Activated CD4-positive, alpha-beta memory T cell treated with anti-CD3 and anti-CD28 coated beads, Interleukin-2, amount 10 ng/mL, durations not matched to agents 7 days and 5 days (primary cell): ENCODE results near the gene BNIP5. TPM values are rescaled to one million over a fixed set of nuclear protein-coding genes. Genes with fewer than 3 reads are reported as not detected.

ENCODE experiments used
- CTCF ChIA-PET: fragments of 350-600 bp; sonication (Branson Sonifier 250); formaldehyde crosslinking; loops from one replicate; lab custom pipeline; 2021; ENCODE audit warnings: antibody characterized with exemption, inconsistent platforms; lab: Charles Lee
- POLR2A ChIA-PET: fragments of 350-600 bp; sonication (Branson Sonifier 250); formaldehyde crosslinking; loops from one replicate; lab custom pipeline; 2021; ENCODE audit warnings: antibody characterized with exemption; lab: Charles Lee
- DNase-seq: peaks from one replicate; pipeline ENCODE4 v3.0.0-alpha.2; 2020
- H3K27ac Mint-ChIP-seq: one replicate; pipeline ENCODE4 v1.8.0; 2021; ENCODE audit warnings: mild to moderate bottlenecking, mixed read lengths
- H3K27me3 Mint-ChIP-seq: one replicate; pipeline ENCODE4 v1.8.0; 2021; ENCODE audit warnings: mixed read lengths
- H3K36me3 Mint-ChIP-seq: one replicate; pipeline ENCODE4 v1.8.0; 2021; ENCODE audit warnings: low read depth, mixed read lengths
- H3K4me1 Mint-ChIP-seq: one replicate; pipeline ENCODE4 v1.8.0; 2021; ENCODE audit warnings: mixed read lengths
- H3K4me3 Mint-ChIP-seq: one replicate; pipeline ENCODE4 v1.8.0; 2021; ENCODE audit warnings: mild to moderate bottlenecking, mixed read lengths
- H3K9me3 Mint-ChIP-seq: one replicate; pipeline ENCODE4 v1.8.0; 2021; ENCODE audit warnings: mixed read lengths
- total RNA-seq, 2 experiments: library from RNA; stranded (reverse); gene quantifications; one replicate each; pipeline ENCODE4 v1.2.3, GENCODE V29; 2021

Gene BNIP5
- total RNA-seq, 2 experiments from 2014 or later, result not detected

DNA sequence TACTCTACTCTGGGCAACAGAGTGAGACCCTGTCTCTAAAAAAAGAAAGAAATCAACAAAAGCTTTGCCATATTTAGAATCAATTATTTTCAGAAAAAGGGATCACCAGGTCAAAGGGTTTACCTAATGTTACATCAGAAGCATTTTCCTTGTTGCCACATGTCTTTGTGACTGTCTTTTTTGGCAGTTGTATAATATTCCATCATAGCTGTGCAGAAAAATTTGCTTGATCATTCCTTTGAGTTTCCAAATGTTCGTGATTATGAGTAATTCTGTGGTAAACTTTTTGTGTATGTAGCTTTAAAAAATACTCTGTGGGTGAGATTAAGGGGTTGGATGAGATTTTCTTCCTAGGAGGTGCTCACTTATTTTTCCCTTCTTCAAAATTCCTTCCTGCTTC is 40.4 kb downstream of the BNIP5 start:
- Mint-ChIP-seq H3K4me1 (peaks cover under 1% of the 10 kb centered on the region), H3K36me3 (no peaks in the 10 kb centered on the region), H3K27me3 (peaks cover 11% of the 10 kb centered on the region), H3K27ac (no peak overlapping the region), H3K4me3 (no peak overlapping the region), H3K9me3 (no peaks in the 10 kb centered on the region)
- DNase-seq, result no peak
- CTCF ChIA-PET, result interaction anchor here (0.9 to 1.3 kb wide), 3 partner anchors 21 to 64 kb away, joined by 3 to 4 read pairs (median 4); no protein-coding TSS in a partner anchor
- POLR2A ChIA-PET, result no interaction called here

DNA sequence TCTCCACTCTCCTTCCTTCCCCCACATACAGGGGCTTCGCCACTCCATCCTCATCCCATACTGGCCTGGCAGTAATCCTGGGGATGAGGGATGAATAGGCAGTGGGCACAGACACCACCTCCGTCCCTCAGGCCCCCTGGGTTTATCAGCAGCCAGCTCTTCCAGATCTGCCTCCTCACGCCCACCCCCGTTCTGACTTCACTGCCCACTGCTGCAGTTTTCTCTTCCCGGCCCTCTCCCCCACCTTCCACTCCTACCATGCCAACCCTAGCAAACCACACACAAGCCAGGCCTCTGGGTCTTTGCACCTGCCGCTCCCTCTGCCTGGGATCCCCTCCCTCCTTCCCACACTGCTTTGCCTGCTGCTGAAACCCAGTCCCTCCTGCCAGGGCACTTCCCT is 44.5 kb downstream of the BNIP5 start:
- CTCF ChIA-PET, result no interaction called here
- no peak for DNase-seq
- Mint-ChIP-seq H3K4me1 (peaks cover 9% of the 10 kb centered on the region), H3K36me3 (no peaks in the 10 kb centered on the region), H3K27me3 (no peaks in the 10 kb centered on the region), H3K4me3 (no peak overlapping the region), H3K9me3 (no peaks in the 10 kb centered on the region), H3K27ac (no peak overlapping the region)
- POLR2A ChIA-PET, result no interaction called here

DNA sequence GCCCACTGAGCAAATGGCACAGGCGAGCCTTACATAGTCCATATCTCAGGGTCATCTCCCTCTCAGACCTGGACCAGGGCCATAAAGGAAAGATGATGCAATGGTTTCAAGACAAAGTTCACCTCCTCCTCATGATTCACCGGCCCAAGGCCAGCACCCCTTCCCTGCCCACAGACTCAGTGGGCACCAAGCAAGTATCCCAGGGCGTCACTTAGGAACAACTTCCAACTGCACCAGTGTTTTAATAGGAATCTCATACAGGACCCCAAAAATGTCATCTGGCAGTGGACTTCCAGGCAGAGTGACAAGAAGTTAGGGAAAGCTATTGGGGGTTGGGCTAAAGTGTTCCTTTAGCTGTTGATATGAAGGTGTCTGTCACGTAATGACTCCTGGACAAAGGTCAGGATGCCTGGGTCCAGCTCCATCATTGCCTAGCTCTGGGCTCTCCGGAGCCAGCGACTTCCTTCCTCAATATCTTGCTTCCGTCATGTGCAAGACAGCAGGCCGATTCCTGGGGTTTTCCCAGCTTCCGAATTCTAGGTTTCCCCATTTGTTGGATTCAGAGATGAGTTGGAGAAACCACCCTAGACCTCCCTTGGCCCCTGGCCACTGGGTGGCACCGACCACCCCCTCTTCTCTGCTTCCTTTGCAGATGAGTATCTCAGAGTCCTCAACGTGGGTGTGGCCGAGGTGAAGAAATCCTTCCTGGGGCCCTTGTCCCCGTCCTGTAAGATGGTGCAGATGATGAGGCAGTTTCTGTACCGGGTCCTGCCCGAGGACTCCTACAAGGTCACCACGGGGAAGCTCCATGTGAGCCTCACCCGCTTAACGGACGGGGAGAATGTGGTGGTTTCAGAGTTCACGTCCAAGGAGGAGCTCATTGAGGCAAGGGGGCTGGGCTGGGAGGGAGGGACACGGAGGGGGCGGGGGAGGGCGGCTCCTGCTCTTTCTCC is 45.7 kb downstream of the BNIP5 start:
- Mint-ChIP-seq H3K9me3 (no peaks in the 10 kb centered on the region), H3K4me3 (no peak overlapping the region), H3K27ac (no peak overlapping the region), H3K27me3 (peaks cover 7% of the 10 kb centered on the region), H3K4me1 (peaks cover 9% of the 10 kb centered on the region), H3K36me3 (no peaks in the 10 kb centered on the region)
- no peak for DNase-seq
- POLR2A ChIA-PET, result no interaction called here
- CTCF ChIA-PET, result interaction anchor here (0.8 kb wide), 1 partner anchor 11 kb away, joined by 3 read pairs; no protein-coding TSS in a partner anchor

DNA sequence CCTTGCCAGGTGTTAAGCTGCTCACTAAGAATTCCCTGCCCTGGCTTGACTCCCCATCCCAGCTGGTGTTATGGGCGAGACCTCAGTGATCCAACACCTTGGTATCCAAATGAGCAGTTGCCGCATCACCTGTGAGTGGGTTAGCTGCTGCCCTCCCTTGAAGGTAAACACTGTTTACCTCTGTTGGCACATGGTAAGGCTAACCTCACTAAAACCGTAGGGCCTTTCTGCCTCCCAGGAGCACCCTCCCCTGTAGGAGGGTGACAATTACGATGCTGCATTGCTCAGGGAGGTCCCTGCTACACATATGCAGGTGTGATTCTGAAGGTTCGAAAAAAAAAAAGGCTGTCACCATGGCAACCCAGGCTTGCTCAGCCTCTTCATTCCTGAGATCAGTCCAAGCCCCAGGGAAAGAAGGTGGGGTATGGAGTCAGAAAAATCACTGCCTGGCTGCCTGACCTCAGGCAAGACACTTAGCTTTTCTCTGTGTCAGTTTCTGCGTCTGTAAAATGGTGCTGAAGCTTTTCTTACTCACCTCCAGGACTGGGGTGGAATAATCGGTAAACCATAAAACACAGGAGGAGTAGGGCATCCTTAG is 47.3 kb downstream of the BNIP5 start:
- peaks cover 19% of the 10 kb centered on the region for H3K27me3 Mint-ChIP-seq
- no peak for DNase-seq
- CTCF ChIA-PET, result interaction anchor here (0.9 to 4.2 kb wide), 2 partner anchors 13 to 52 kb away, joined by 5 to 11 read pairs; no protein-coding TSS in a partner anchor
- POLR2A ChIA-PET, result no interaction called here
- no peak overlapping the region for H3K4me3 Mint-ChIP-seq
- no peaks in the 10 kb centered on the region for H3K36me3 Mint-ChIP-seq
- no peak overlapping the region for H3K27ac Mint-ChIP-seq
- H3K4me1 Mint-ChIP-seq, result peaks cover 9% of the 10 kb centered on the region
- no peaks in the 10 kb centered on the region for H3K9me3 Mint-ChIP-seq

DNA sequence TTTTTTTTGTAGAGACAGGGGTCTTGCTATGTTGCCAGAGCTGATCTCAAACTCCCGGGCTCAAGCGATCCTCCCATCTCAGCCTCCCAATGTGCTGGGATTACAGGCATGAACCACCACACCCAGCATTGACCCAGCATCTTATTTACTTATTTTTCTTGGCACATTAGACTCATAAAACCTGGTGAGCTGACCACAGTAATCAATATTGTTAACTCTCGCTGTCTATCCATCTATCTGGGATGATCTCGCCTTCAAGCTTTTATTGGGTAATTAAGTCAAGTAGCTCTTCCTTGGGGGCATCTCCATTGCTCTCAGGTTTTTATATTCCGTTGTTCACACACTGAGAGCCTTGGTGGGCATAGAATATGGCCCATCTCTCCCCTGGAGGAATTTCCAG is 49.8 kb downstream of the BNIP5 start:
- Mint-ChIP-seq H3K4me3 (no peak overlapping the region), H3K27me3 (peaks cover 33% of the 10 kb centered on the region), H3K9me3 (no peaks in the 10 kb centered on the region), H3K27ac (no peak overlapping the region), H3K36me3 (no peaks in the 10 kb centered on the region), H3K4me1 (peaks cover 9% of the 10 kb centered on the region)
- ChIA-PET CTCF (interaction anchor here (4.2 kb wide), 1 partner anchor 16 kb away, joined by 11 read pairs; no protein-coding TSS in a partner anchor), POLR2A (no interaction called here)
- DNase-seq, result no peak

DNA sequence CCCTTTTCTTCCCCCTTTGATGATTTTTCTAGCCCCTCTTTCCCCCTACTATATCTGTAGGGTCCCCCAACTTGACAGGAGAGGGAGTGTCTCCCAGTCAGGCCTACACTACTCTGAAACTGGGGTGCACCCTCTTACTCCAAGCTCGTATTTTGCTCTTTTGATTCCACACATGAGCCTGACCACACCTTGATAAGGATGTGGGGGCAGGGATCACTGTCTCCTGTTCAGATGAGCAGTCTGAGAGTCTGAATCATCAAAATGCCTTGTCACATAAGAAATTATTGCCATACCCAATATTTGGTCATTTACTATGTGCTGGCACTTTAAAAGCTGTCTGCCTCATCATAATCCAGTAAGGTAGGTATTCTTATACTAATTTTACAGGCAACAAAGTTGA is 50.9 kb downstream of the BNIP5 start:
- POLR2A ChIA-PET, result no interaction called here
- no peak overlapping the region for H3K27ac Mint-ChIP-seq
- peaks cover 43% of the 10 kb centered on the region for H3K27me3 Mint-ChIP-seq
- H3K9me3 Mint-ChIP-seq, result no peaks in the 10 kb centered on the region
- peaks cover 6% of the 10 kb centered on the region for H3K4me1 Mint-ChIP-seq
- DNase-seq, result no peak
- no peak overlapping the region for H3K4me3 Mint-ChIP-seq
- H3K36me3 Mint-ChIP-seq, result no peaks in the 10 kb centered on the region
- CTCF ChIA-PET, result interaction anchor here (4.2 kb wide), 1 partner anchor 17 kb away, joined by 11 read pairs; no protein-coding TSS in a partner anchor

DNA sequence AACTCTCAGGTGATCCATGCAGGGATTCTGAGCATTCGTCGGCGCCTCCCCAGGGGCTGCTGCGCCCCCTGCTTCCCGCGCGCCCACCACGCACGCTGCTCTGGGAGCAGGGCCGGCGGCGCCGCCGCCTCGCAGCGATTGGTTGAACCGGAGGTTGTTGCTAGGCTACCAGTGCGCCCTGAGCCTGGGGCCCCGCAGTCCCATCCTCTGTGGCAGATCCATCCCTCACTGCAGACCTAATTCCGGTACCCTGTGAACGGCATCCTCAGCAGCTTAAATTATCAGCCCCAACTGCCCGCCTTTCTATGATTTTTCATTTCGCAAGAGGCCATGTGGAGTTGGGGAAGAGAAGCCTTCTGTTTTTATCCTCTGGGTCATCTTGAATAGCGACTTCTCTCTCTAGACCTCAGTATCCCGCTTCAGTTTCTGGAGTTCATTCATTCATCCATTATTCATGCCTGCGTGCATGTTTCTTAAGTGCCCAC is 51.5 kb downstream of the BNIP5 start:
- Mint-ChIP-seq H3K9me3 (no peaks in the 10 kb centered on the region), H3K4me3 (no peak overlapping the region), H3K4me1 (peaks cover 6% of the 10 kb centered on the region), H3K27me3 (peaks cover 47% of the 10 kb centered on the region), H3K27ac (no peak overlapping the region), H3K36me3 (no peaks in the 10 kb centered on the region)
- CTCF ChIA-PET, result interaction anchor here (1.3 kb wide), 1 partner anchor 56 kb away, joined by 3 read pairs; no protein-coding TSS in a partner anchor
- no peak for DNase-seq
- POLR2A ChIA-PET, result no interaction called here

DNA sequence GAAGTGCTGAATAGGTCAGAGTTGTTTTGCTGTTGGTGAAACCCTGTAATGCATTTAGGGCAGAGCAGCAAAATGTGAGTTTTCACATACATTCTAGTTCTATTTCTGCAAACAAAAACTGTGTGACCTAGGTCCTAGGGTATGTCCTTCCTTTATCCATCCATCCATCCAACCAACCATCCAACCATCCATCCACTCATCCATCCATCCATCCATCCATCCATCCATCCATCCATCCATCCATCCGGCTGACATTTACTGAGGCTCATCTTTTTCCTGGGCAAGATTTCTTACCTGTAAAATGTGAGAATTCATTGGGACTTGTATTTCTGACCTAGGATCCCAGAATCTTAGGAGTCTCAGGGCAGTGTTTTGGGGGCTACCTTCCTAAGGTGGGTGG is 52.3 kb downstream of the BNIP5 start:
- POLR2A ChIA-PET, result no interaction called here
- Mint-ChIP-seq H3K9me3 (no peaks in the 10 kb centered on the region), H3K4me3 (no peak overlapping the region), H3K27ac (no peak overlapping the region), H3K36me3 (no peaks in the 10 kb centered on the region), H3K4me1 (peaks cover 6% of the 10 kb centered on the region), H3K27me3 (peaks cover 52% of the 10 kb centered on the region)
- CTCF ChIA-PET, result interaction anchor here (1.3 kb wide), 1 partner anchor 57 kb away, joined by 3 read pairs; no protein-coding TSS in a partner anchor
- no peak for DNase-seq

DNA sequence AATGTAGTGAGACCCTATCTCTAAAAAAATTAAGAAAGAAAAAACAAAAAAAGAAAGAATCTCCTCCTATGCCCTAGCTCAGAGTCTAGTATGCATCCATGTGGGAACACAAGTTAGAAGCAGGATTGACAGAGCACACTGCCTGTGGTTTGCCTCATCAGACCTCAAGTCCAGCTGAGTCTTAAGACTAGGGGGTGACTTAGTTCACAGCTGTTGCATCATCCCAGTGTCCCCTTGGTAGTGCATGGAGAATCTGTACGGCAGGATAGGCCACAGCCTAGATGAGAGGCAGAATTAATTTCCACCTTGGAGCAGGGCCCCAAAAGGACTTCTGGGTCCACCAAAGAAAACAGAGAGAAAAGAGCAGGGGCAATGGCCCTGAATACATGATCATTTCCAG is 53.1 kb downstream of the BNIP5 start:
- ChIA-PET POLR2A (no interaction called here), CTCF (no interaction called here)
- H3K9me3 Mint-ChIP-seq, result no peaks in the 10 kb centered on the region
- no peaks in the 10 kb centered on the region for H3K36me3 Mint-ChIP-seq
- no peak for DNase-seq
- H3K27ac Mint-ChIP-seq, result no peak overlapping the region
- H3K4me1 Mint-ChIP-seq, result peaks cover 6% of the 10 kb centered on the region
- peaks cover 59% of the 10 kb centered on the region for H3K27me3 Mint-ChIP-seq
- no peak overlapping the region for H3K4me3 Mint-ChIP-seq

DNA sequence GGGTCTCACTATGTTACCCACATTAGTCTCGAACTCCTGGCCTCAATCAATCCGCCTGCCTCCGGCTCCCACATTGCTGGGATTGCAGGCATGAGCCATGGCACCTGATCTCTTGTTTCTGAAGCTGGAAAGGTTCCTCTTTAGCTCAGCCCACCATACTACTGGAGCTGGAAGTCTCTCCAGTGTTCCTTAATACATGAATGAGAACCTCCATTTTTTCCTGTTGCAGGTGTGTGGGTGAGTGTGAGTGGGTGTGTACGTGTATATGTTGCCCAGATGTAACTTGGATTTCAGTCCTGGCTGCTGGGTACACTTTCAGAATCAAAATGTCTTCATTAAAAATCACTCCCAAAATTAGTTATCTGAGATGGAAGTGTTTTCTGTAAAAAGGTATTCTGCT is 55.7 kb downstream of the BNIP5 start:
- no peaks in the 10 kb centered on the region for H3K9me3 Mint-ChIP-seq
- no peak overlapping the region for H3K27ac Mint-ChIP-seq
- POLR2A ChIA-PET, result no interaction called here
- DNase-seq, result no peak
- H3K4me1 Mint-ChIP-seq, result no peaks in the 10 kb centered on the region
- no peak overlapping the region for H3K4me3 Mint-ChIP-seq
- CTCF ChIA-PET, result no interaction called here
- peaks cover 67% of the 10 kb centered on the region for H3K27me3 Mint-ChIP-seq
- H3K36me3 Mint-ChIP-seq, result no peaks in the 10 kb centered on the region

DNA sequence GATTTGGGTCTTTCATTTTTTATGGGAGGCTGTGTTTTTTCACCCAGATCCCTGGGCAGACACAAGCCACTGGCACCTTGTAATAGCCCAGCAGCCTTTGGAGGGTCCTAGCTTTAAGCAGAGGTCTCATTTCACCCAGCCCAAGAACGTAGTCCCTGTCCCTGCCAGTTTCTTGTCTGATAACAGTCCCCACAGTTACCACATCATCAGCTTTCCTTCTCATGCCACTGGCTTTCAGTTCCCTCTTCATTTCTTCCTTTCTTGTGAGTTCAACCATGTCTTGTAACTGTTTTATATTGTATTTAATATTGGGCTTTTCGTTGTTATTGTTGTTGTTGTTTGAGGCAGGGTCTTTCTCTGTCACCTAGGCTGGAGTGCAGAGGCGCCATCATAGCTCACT is 56.2 kb downstream of the BNIP5 start:
- Mint-ChIP-seq H3K27ac (no peak overlapping the region), H3K4me3 (no peak overlapping the region), H3K4me1 (no peaks in the 10 kb centered on the region), H3K9me3 (no peaks in the 10 kb centered on the region), H3K27me3 (peaks cover 62% of the 10 kb centered on the region), H3K36me3 (no peaks in the 10 kb centered on the region)
- DNase-seq, result no peak
- POLR2A ChIA-PET, result no interaction called here
- CTCF ChIA-PET, result no interaction called here

DNA sequence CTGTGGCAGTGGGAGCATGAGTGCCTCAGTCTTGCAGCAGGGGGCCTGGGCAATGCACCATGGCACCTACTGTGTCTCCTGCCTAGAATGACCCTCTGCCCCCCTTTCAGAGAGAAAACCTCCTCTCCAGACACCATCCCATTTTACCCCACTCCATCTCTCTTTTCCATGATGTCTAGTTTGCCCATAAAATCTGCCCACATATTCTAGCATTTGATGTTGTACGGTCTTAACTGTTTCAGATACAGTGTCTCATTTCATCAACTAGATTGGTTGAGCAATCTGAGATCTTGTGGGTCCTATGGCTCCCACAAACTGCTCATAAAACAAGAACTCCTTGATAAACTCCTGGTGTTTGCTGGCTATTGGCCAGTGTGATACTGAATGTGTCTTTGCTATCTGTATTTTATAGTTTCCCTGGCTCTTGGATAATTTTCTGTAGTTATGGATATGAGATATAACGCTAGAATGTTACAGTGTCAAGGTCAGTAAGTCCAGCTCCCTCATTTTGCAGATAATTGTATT is 58.7 kb downstream of the BNIP5 start:
- Mint-ChIP-seq H3K4me1 (no peaks in the 10 kb centered on the region), H3K36me3 (no peaks in the 10 kb centered on the region), H3K27ac (no peak overlapping the region), H3K4me3 (no peak overlapping the region), H3K9me3 (no peaks in the 10 kb centered on the region), H3K27me3 (peaks cover 58% of the 10 kb centered on the region)
- ChIA-PET CTCF (no interaction called here), POLR2A (no interaction called here)
- DNase-seq, result no peak
